Thyroid gland (tissue), 4 donors: ENCODE measurements around the gene LAD1.

Experiments used
- POLR2A ChIP-seq, 2 donors: fragments of 450-650 bp; IDR thresholded peaks; one replicate each; pipeline ENCODE4 v1.6.1; 2017; ENCODE audit warnings: antibody characterized with exemption in 2 of 2, mild to moderate bottlenecking in 2 of 2, moderate library complexity in 1 of 2
- TF ChIP-seq, protein P1 (sequence below), 6 experiments: fragments of 200-600 bp in 3 of 6; fragments of 450-650 bp in 3 of 6; sonication (generic) in 3 of 6; IDR thresholded peaks; one replicate each; pipeline ENCODE4 v1.5.1; 2016 to 2019; ENCODE audit warnings: antibody characterized with exemption in 6 of 6, mild to moderate bottlenecking in 2 of 6, inconsistent platforms in 1 of 6, moderate library complexity in 1 of 6

DNA sequence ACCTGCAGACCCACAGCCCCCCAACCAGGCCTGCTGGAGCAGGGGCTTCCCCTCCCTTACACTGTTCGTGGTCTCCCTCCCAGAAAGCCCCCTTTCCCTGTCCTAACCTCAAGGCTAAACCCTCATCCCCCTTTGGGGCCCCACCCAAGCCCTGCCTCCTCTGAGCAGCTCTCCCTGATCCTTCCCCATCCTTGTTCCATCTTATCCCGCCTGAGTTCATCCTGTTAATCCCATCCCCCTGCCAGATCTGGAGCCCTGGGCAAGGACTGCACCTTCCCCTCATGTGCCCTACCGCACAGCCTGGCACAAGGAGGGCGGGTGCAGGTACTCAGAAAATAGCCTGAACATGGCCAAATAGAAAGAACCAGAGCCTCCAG is 14.7 kb downstream of the LAD1 start:
- TF ChIP-seq, protein P1, sequence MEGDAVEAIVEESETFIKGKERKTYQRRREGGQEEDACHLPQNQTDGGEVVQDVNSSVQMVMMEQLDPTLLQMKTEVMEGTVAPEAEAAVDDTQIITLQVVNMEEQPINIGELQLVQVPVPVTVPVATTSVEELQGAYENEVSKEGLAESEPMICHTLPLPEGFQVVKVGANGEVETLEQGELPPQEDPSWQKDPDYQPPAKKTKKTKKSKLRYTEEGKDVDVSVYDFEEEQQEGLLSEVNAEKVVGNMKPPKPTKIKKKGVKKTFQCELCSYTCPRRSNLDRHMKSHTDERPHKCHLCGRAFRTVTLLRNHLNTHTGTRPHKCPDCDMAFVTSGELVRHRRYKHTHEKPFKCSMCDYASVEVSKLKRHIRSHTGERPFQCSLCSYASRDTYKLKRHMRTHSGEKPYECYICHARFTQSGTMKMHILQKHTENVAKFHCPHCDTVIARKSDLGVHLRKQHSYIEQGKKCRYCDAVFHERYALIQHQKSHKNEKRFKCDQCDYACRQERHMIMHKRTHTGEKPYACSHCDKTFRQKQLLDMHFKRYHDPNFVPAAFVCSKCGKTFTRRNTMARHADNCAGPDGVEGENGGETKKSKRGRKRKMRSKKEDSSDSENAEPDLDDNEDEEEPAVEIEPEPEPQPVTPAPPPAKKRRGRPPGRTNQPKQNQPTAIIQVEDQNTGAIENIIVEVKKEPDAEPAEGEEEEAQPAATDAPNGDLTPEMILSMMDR (IDR thresholded peaks at IDR 0.05), result no peak
- TF ChIP-seq POLR2A (IDR thresholded peaks at IDR 0.05), result no peak
